Neural progenitor cell (in vitro differentiated cells): Measurements from ENCODE around the gene CDCA7. TPM values are rescaled to one million over a fixed set of nuclear protein-coding genes. Genes with fewer than 3 reads are reported as not detected.
A peak's percentile ranks its signal among the peaks of the same experiment; 100 is the strongest.

Source experiments
- DNase-seq: peaks from one replicate; pipeline ENCODE4 v3.0.0-alpha.2; 2016; ENCODE audit warnings: low spot score
- H2AFZ ChIP-seq: fragments of 200-600 bp; sonication (generic); replicated peaks from 2 replicates; pipeline ENCODE4 v1.6.1; 2016; ENCODE audit warnings: antibody characterized with exemption
- H3F3A ChIP-seq: fragments of 200-600 bp; sonication (generic); 2 replicates; pipeline ENCODE4 v1.6.1; 2016; ENCODE audit warnings: antibody characterized with exemption, low read depth
- H3K27ac ChIP-seq: fragments of 200-600 bp; sonication (generic); 2 replicates; pipeline ENCODE4 v1.5.1; 2016; ENCODE audit warnings: mild to moderate bottlenecking
- H3K27me3 ChIP-seq: fragments of 200-600 bp; sonication (generic); 2 replicates; pipeline ENCODE4 v1.6.1; 2016; ENCODE audit warnings: mild to moderate bottlenecking, moderate library complexity
- H3K36me3 ChIP-seq: fragments of 200-600 bp; sonication (generic); 2 replicates; pipeline ENCODE4 v1.5.1; 2016
- H3K4me1 ChIP-seq: fragments of 200-600 bp; sonication (generic); 2 replicates; pipeline ENCODE4 v1.6.1; 2016; ENCODE audit warnings: mixed run types
- H3K4me2 ChIP-seq: fragments of 200-600 bp; sonication (generic); 2 replicates; pipeline ENCODE4 v1.6.1; 2016
- H3K4me3 ChIP-seq: fragments of 200-600 bp; sonication (generic); 2 replicates; pipeline ENCODE4 v1.5.1; 2016
- H3K79me2 ChIP-seq: fragments of 200-600 bp; sonication (generic); 2 replicates; pipeline ENCODE4 v1.6.1; 2016; ENCODE audit warnings: low read depth
- H3K9ac ChIP-seq: fragments of 200-600 bp; sonication (generic); 2 replicates; pipeline ENCODE4 v1.6.1; 2016
- H3K9me3 ChIP-seq: fragments of 200-600 bp; sonication (generic); 2 replicates; pipeline ENCODE4 v1.5.1; 2016; ENCODE audit warnings: low read depth
- H4K20me1 ChIP-seq: fragments of 200-600 bp; sonication (generic); 2 replicates; pipeline ENCODE4 v1.6.1; 2016; ENCODE audit warnings: low read depth
- H3K27ac Mint-ChIP-seq: 3 replicates; pipeline ENCODE4 v1.8.0; 2021; ENCODE audit warnings: mixed read lengths
- H3K27me3 Mint-ChIP-seq: 2 replicates; pipeline ENCODE4 v1.8.0; 2022; ENCODE audit warnings: low read depth, mild to moderate bottlenecking, inconsistent platforms, moderate library complexity, mixed read lengths; ENCODE audit not compliant: insufficient read depth
- H3K36me3 Mint-ChIP-seq: 3 replicates; pipeline ENCODE4 v1.8.0; 2021; ENCODE audit warnings: mixed read lengths
- H3K4me1 Mint-ChIP-seq: 3 replicates; pipeline ENCODE4 v1.8.0; 2021; ENCODE audit warnings: mixed read lengths
- H3K4me3 Mint-ChIP-seq: 3 replicates; pipeline ENCODE4 v1.8.0; 2021; ENCODE audit warnings: mild to moderate bottlenecking, moderate library complexity, mixed read lengths
- H3K9me3 Mint-ChIP-seq: 3 replicates; pipeline ENCODE4 v1.8.0; 2020; ENCODE audit warnings: mixed read lengths
- CTCF ChIP-seq: fragments of 200-600 bp; sonication (generic); IDR thresholded peaks from 2 replicates; pipeline ENCODE4 v1.5.1; 2017; ENCODE audit warnings: antibody characterized with exemption, mild to moderate bottlenecking
- EZH2 ChIP-seq: fragments of 200-600 bp; sonication (generic); IDR thresholded peaks from 2 replicates; pipeline ENCODE4 v1.6.1; 2017; ENCODE audit warnings: antibody characterized with exemption, mild to moderate bottlenecking, moderate library complexity
- EZH2phosphoT487 ChIP-seq: fragments of 200-600 bp; sonication (generic); IDR thresholded peaks from 2 replicates; pipeline ENCODE4 v1.6.1; 2017; ENCODE audit warnings: antibody characterized with exemption
- total RNA-seq: library from RNA; depleted of rRNA; stranded (reverse); fragments of >200 nt; gene quantifications from 2 replicates; pipeline ENCODE4 v1.2.3, GENCODE V29; 2015; ENCODE audit warnings: low replicate concordance

Gene CDCA7
- total RNA-seq, 1 donor from 2014 or later, result 31.4 TPM

GRCh38 chr2:173399229-173399628 lies 44.6 kb downstream of the CDCA7 start:
- peaks cover 23% of the 10 kb centered on the region for H3K4me1 Mint-ChIP-seq
- H3K27ac ChIP-seq, result no peak overlapping the region
- H3F3A ChIP-seq, result no peaks in the 10 kb centered on the region
- no peak overlapping the region for H3K4me3 ChIP-seq
- no peaks in the 10 kb centered on the region for H3K9me3 ChIP-seq
- peaks cover 24% of the 10 kb centered on the region for H3K4me1 ChIP-seq
- H3K4me3 Mint-ChIP-seq, result no peak overlapping the region
- H3K4me2 ChIP-seq, result no peak overlapping the region
- H3K27me3 ChIP-seq, result peaks cover 38% of the 10 kb centered on the region
- H3K36me3 ChIP-seq, result no peaks in the 10 kb centered on the region
- no peak overlapping the region for H3K9ac ChIP-seq
- H3K9me3 Mint-ChIP-seq, result no peaks in the 10 kb centered on the region
- peaks cover 2% of the 10 kb centered on the region for H3K36me3 Mint-ChIP-seq
- DNase-seq, result no peak
- no peaks in the 10 kb centered on the region for H3K79me2 ChIP-seq
- no peaks in the 10 kb centered on the region for H4K20me1 ChIP-seq
- H2AFZ ChIP-seq, result no peak overlapping the region
- H3K27me3 Mint-ChIP-seq, result peaks cover 14% of the 10 kb centered on the region
- no peak overlapping the region for H3K27ac Mint-ChIP-seq
- no peak for TF ChIP-seq EZH2
- no peak for TF ChIP-seq CTCF
- TF ChIP-seq EZH2phosphoT487, result no peak

DNA sequence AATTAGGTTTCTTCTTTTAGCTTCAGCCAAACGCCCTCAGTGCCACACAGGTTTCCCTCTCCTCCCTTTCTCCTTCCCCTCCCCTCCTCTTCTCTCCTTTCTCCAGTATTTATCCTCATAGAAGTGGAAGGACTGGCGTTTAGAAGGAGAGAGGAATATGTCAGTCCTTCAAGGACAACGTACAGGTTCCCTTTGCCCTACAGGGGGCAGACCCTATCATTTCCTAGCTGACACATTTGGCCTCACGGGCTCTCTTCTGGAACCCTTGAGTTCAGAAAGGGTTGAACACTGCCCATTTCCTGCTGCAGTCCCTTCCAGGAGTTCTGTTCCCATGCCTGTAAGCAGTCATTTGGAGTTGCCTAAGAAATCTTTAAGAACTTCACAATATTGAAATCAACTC lies 46.1 kb downstream of the CDCA7 start:
- H3K27ac Mint-ChIP-seq, result no peak overlapping the region
- no peaks in the 10 kb centered on the region for H3K9me3 ChIP-seq
- peaks cover 10% of the 10 kb centered on the region for H3K27me3 Mint-ChIP-seq
- peaks cover 16% of the 10 kb centered on the region for H3K4me1 Mint-ChIP-seq
- H3K4me3 ChIP-seq, result no peak overlapping the region
- no peak overlapping the region for H3K27ac ChIP-seq
- H3K4me1 ChIP-seq, result peaks cover 15% of the 10 kb centered on the region
- DNase-seq, result peak; percentile 34
- TF ChIP-seq CTCF (peak; percentile 29), EZH2 (no peak), EZH2phosphoT487 (no peak)
- H3K4me3 Mint-ChIP-seq, result no peak overlapping the region
- no peaks in the 10 kb centered on the region for H3K36me3 Mint-ChIP-seq
- H3K9ac ChIP-seq, result no peak overlapping the region
- no peaks in the 10 kb centered on the region for H3K36me3 ChIP-seq
- no peaks in the 10 kb centered on the region for H3K9me3 Mint-ChIP-seq
- no peaks in the 10 kb centered on the region for H4K20me1 ChIP-seq
- no peak overlapping the region for H3K4me2 ChIP-seq
- H3K79me2 ChIP-seq, result no peaks in the 10 kb centered on the region
- H3F3A ChIP-seq, result no peaks in the 10 kb centered on the region
- H3K27me3 ChIP-seq, result peaks cover 42% of the 10 kb centered on the region
- no peak overlapping the region for H2AFZ ChIP-seq

DNA sequence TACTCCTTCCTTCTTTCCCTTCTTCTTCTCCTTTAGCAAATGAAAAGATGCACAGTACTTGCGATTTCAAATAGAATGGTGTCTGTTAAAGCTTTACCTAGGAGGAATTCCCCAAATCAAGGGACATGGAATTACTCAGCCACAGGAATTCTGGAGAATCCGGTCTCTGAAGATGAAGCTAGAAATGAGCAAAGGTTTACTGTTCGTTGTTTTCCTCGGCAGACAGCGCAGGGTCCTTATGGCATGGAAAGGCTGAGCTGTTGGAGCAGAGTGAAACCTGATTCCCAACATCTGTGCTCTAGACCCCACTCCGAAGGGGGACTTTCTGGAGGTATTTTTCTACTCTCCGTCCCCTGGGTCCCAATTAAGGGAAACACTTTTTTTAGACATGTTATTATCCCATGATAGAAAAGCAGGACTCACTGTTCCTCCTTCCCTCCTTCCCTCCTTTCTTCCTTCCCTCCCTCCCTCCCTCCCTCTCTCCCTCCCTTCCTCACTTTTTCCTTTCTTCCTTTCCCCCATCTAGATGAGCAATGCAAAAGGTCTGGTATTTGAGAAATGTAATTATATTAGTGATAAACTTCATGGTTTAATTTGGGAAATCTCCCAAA lies 47.1 kb downstream of the CDCA7 start:
- TF ChIP-seq EZH2, result no peak
- no peak for TF ChIP-seq CTCF
- no peak for TF ChIP-seq EZH2phosphoT487
- DNase-seq, result peak; percentile 42
- Histone ChIP-seq H4K20me1 (no peaks in the 10 kb centered on the region), H3F3A (no peaks in the 10 kb centered on the region), H3K36me3 (no peaks in the 10 kb centered on the region), H3K27ac (no peak overlapping the region), H3K9me3 (no peaks in the 10 kb centered on the region), H2AFZ (peak overlapping the region; percentile 82), H3K4me1 (peaks cover 15% of the 10 kb centered on the region), H3K79me2 (no peaks in the 10 kb centered on the region), H3K4me2 (peak overlapping the region; percentile 86), H3K9ac (no peak overlapping the region), H3K27me3 (peaks cover 42% of the 10 kb centered on the region), H3K4me3 (peak overlapping the region; percentile 45)
- Mint-ChIP-seq H3K4me3 (peak overlapping the region; percentile 71), H3K9me3 (no peaks in the 10 kb centered on the region), H3K27me3 (peaks cover 7% of the 10 kb centered on the region), H3K36me3 (no peaks in the 10 kb centered on the region), H3K4me1 (peaks cover 16% of the 10 kb centered on the region), H3K27ac (no peak overlapping the region)
